ENCODE measurements around the gene WNT3A.

WNT3A gene

GRCh38 chr1:228070851-228071250, 64.1 kb downstream of the WNT3A start:
- no peak for FAIRE-seq
- TF ChIP-seq CTCF (IDR thresholded peaks at IDR 0.05; ENCODE audit: insufficient read depth, missing control alignments), result no peak
- DNase-seq (ENCODE audit: insufficient read length, low spot score), result no peak

- no peak for TF ChIP-seq CTCF (IDR thresholded peaks at IDR 0.05; ENCODE audit: insufficient read depth, missing control alignments)
- no peak for FAIRE-seq
Observed at GRCh38 chr1:228071839-228072657, 65.2 kb downstream of the WNT3A start.

GRCh38 chr1:228072658-228073043, 65.9 kb downstream of the WNT3A start:
- no peak for DNase-seq (ENCODE audit: insufficient read length, low spot score)

More at GRCh38 chr1:228071839-228072657, 65.2 kb downstream of the WNT3A start:
- DNase-seq (ENCODE audit: insufficient read length, low spot score), result no peak

GRCh38 chr1:228073061-228073856, 66.5 kb downstream of the WNT3A start:
- FAIRE-seq (no peak), DNase-seq (ENCODE audit: insufficient read length, low spot score) (no peak)
- no peak for TF ChIP-seq CTCF (IDR thresholded peaks at IDR 0.05; ENCODE audit: insufficient read depth, missing control alignments)

More at GRCh38 chr1:228072658-228073043, 65.9 kb downstream of the WNT3A start:
- no peak for TF ChIP-seq CTCF (IDR thresholded peaks at IDR 0.05; ENCODE audit: insufficient read depth, missing control alignments)
- no peak for FAIRE-seq

- TF ChIP-seq CTCF (IDR thresholded peaks at IDR 0.05; ENCODE audit: insufficient read depth, missing control alignments), result peak; percentile 47
- DNase-seq (ENCODE audit: insufficient read length, low spot score) (no peak), FAIRE-seq (no peak)
Observed at GRCh38 chr1:228073857-228074545, 67.2 kb downstream of the WNT3A start.

GRCh38 chr1:228074954-228075730, 68.3 kb downstream of the WNT3A start:
- FAIRE-seq, result no peak
- TF ChIP-seq CTCF (IDR thresholded peaks at IDR 0.05; ENCODE audit: insufficient read depth, missing control alignments), result no peak
- no peak for DNase-seq (ENCODE audit: insufficient read length, low spot score)
